ENCODE measurements around the gene TERF2IP. TPM values are rescaled to one million over a fixed set of nuclear protein-coding genes. Genes with fewer than 3 reads are reported as not detected.
A peak's percentile ranks its signal among the peaks of the same experiment; 100 is the strongest.

TERF2IP gene, protein sequence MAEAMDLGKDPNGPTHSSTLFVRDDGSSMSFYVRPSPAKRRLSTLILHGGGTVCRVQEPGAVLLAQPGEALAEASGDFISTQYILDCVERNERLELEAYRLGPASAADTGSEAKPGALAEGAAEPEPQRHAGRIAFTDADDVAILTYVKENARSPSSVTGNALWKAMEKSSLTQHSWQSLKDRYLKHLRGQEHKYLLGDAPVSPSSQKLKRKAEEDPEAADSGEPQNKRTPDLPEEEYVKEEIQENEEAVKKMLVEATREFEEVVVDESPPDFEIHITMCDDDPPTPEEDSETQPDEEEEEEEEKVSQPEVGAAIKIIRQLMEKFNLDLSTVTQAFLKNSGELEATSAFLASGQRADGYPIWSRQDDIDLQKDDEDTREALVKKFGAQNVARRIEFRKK
- total RNA-seq, result 10 to 100 TPM; 68.8 to 73.5 TPM

- Mint-ChIP-seq H3K4me3 (peak within 1 kb of the TSS; percentile 88), H3K4me1 (peaks cover 42% of the 10 kb centered on the region), H3K9me3 (no peaks in the 10 kb centered on the region), H3K27ac (peak within 1 kb of the TSS; percentile 98), H3K27me3 (no peaks in the 10 kb centered on the region), H3K36me3 (peaks cover 39% of the 10 kb centered on the region)
- DNase-seq, result peak; percentile 96
Observed at GRCh38 chr16:75647492-75648264, at the start of gene TERF2IP, which contains the start of gene KARS1. Gene TERF2IP (plus strand): TSS chr16:75647773. CDS start chr16:75647883, 110 bp downstream. Gene KARS1 (minus strand): TSS chr16:75647665. CDS start chr16:75647639, 26 bp downstream.

GRCh38 chr16:75599452-75600277 lies 47.9 kb upstream of the TERF2IP start:
- Mint-ChIP-seq H3K27me3 (no peaks in the 10 kb centered on the region), H3K4me1 (peaks cover 3% of the 10 kb centered on the region), H3K27ac (no peak overlapping the region), H3K9me3 (peaks cover 6% of the 10 kb centered on the region), H3K36me3 (peaks cover 48% of the 10 kb centered on the region), H3K4me3 (no peak overlapping the region)
- DNase-seq, result no peak

- no peak overlapping the region for H3K27ac Mint-ChIP-seq
- H3K36me3 Mint-ChIP-seq, result peaks cover 42% of the 10 kb centered on the region
- no peaks in the 10 kb centered on the region for H3K27me3 Mint-ChIP-seq
- H3K4me1 Mint-ChIP-seq, result no peaks in the 10 kb centered on the region
- no peak for DNase-seq
- peaks cover 6% of the 10 kb centered on the region for H3K9me3 Mint-ChIP-seq
- H3K4me3 Mint-ChIP-seq, result no peak overlapping the region
Observed at GRCh38 chr16:75603241-75603640, 44.3 kb upstream of the TERF2IP start.

DNA sequence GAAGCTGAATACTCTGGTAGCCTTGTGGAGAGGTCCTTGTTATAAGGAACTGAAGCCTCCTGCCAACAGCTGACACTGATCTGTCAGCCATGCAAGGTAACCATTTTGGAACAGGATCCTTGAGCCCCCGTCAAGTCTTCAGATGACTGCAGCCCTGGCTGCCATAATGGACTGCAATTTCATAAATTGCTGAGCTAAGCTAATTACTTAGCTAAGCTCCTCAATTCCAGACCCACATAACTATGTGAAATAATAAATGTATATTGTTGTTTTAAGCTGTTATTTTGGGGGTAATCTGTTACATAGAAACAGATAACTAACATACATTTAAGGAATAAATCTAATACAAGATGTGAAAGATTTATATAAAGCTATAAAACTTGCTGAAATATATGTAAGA lies 41.1 kb upstream of the TERF2IP start:
- Mint-ChIP-seq H3K4me1 (peaks cover 4% of the 10 kb centered on the region), H3K4me3 (no peak overlapping the region), H3K36me3 (peaks cover 33% of the 10 kb centered on the region), H3K9me3 (peaks cover 6% of the 10 kb centered on the region), H3K27ac (no peak overlapping the region), H3K27me3 (no peaks in the 10 kb centered on the region)
- DNase-seq, result no peak

DNA sequence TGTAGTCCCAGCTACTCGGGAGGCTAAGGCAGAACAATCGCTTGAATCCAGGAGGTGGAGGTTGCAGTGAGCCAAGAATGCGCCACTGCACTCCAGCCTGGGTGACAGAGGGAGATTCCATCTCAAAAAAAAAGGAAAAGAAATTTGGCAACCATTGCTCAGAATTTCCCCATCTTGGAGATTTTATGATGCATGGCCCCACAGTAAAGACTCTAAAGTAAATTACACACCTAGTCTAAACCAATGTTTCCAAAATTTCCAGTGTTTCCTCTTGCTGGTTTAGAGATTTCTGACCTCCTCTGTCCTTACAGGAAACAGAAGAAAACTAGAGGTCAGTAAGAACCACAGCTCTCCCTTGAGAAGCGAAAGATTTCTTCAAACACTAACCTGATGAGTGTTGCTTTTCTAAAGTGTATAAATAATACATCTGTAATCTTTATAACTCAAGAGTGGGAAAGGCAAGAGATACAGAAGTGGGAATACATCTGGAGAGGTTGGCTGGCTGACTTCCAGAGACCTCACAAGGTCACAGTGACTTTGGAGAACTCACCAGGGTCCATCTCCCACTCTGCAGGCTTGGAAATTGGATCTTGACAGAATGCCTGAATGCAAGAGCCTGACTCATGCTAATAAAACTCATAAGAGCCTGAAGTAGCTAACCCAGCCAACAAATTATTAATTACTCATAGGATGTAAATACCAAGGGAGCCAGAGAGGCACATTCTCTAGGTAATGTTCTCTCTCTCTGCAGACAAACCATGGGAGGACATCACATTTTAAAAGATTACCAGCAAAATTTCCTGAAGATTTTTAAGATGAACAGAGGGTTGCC lies 33.3 kb upstream of the TERF2IP start:
- H3K4me3 Mint-ChIP-seq, result no peak overlapping the region
- H3K27ac Mint-ChIP-seq, result no peak overlapping the region
- H3K9me3 Mint-ChIP-seq, result no peaks in the 10 kb centered on the region
- H3K36me3 Mint-ChIP-seq, result peaks cover 27% of the 10 kb centered on the region
- DNase-seq, result no peak
- no peaks in the 10 kb centered on the region for H3K27me3 Mint-ChIP-seq
- H3K4me1 Mint-ChIP-seq, result peaks cover 9% of the 10 kb centered on the region

DNA sequence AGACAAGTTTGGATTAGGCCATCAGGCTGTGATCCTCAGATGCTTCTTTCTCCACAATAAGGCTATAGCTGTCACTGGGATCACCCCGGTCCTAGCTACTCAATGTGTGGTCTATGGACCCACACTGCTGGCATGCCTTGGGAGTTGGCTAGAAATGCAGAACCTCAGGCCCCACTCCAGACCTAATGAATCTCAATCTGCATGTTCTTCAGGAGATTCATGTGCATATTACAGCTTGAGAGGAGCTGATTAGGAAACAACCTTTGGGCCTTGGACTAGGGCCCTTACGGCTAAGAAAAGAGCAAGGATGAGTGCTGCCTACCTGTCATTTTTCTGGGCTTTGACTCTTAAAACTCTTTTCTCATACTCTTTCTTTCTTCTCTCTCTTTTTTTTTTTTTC lies 32.0 kb upstream of the TERF2IP start:
- peaks cover 11% of the 10 kb centered on the region for H3K4me1 Mint-ChIP-seq
- no peak overlapping the region for H3K4me3 Mint-ChIP-seq
- peaks cover 36% of the 10 kb centered on the region for H3K36me3 Mint-ChIP-seq

DNA sequence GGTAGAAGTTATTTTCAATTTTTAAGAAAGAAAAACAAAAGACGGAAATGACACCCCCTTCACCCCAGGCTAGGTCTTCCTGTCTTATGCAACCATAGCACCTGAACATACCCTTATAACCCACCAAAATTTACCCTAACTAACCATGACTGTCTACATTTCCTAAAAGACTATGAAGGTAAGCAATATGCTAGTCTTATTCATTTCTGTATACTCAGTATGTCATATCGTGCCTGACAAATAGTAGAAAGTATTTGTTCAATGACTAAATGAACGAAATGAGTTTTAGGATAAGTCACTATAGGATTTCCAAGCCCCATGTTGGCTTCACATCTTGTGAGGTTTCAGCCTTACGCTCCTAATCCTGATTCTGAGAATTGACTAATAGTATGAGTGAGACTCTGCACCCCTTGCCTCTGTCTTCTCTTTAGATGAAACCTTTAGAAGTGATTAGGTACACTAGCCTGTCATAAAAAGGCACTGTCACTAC lies 31.0 kb upstream of the TERF2IP start:
- DNase-seq, result no peak
- H3K36me3 Mint-ChIP-seq, result peaks cover 38% of the 10 kb centered on the region
- no peaks in the 10 kb centered on the region for H3K27me3 Mint-ChIP-seq
- no peak overlapping the region for H3K27ac Mint-ChIP-seq
- H3K4me3 Mint-ChIP-seq, result no peak overlapping the region
- no peaks in the 10 kb centered on the region for H3K9me3 Mint-ChIP-seq
- peaks cover 19% of the 10 kb centered on the region for H3K4me1 Mint-ChIP-seq

More for the DNA sequence above, 32.0 kb upstream of the TERF2IP start:
- Mint-ChIP-seq H3K9me3 (no peaks in the 10 kb centered on the region), H3K27ac (no peak overlapping the region), H3K27me3 (no peaks in the 10 kb centered on the region)
- DNase-seq, result no peak

- H3K27ac Mint-ChIP-seq, result peak overlapping the region; percentile 8
- H3K4me3 Mint-ChIP-seq, result no peak overlapping the region
- DNase-seq, result no peak
- peaks cover 25% of the 10 kb centered on the region for H3K4me1 Mint-ChIP-seq
- H3K9me3 Mint-ChIP-seq, result no peaks in the 10 kb centered on the region
- peaks cover 41% of the 10 kb centered on the region for H3K36me3 Mint-ChIP-seq
- H3K27me3 Mint-ChIP-seq, result no peaks in the 10 kb centered on the region
Observed at GRCh38 chr16:75617121-75617520, 30.5 kb upstream of the TERF2IP start.

DNA sequence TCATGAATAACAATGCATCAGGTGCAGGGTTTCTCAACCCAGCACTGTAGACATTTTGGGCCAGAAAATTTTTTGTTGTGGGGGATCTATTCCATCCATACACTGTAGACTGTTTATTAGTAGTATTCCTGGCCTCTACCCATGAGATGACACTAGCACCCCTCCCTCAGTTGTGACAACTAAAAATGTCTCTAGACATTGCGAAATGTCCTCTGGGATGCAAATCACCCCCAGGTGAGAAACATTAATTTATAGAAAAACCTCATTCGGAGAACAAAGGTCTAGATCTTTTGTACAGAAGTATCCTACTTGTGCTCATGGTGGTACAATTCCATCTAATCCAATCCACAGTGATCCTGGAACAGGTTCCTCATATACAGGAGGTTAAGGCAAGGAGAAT lies 28.8 kb upstream of the TERF2IP start:
- Mint-ChIP-seq H3K36me3 (peaks cover 40% of the 10 kb centered on the region), H3K9me3 (no peaks in the 10 kb centered on the region), H3K4me1 (peaks cover 31% of the 10 kb centered on the region), H3K27me3 (no peaks in the 10 kb centered on the region), H3K4me3 (no peak overlapping the region), H3K27ac (peak overlapping the region; percentile 48)
- no peak for DNase-seq

- Mint-ChIP-seq H3K36me3 (peaks cover 46% of the 10 kb centered on the region), H3K27ac (peak overlapping the region; percentile 26), H3K27me3 (no peaks in the 10 kb centered on the region), H3K4me1 (peaks cover 28% of the 10 kb centered on the region), H3K9me3 (no peaks in the 10 kb centered on the region), H3K4me3 (peak overlapping the region; percentile 1)
- DNase-seq, result no peak
Observed at GRCh38 chr16:75620326-75621169, 27.0 kb upstream of the TERF2IP start.

- Mint-ChIP-seq H3K27me3 (no peaks in the 10 kb centered on the region), H3K36me3 (peaks cover 49% of the 10 kb centered on the region), H3K27ac (no peak overlapping the region), H3K4me1 (peaks cover 28% of the 10 kb centered on the region), H3K9me3 (no peaks in the 10 kb centered on the region), H3K4me3 (peak overlapping the region; percentile 95)
- DNase-seq, result no peak
Observed at GRCh38 chr16:75621170-75621477, 26.4 kb upstream of the TERF2IP start.

DNA sequence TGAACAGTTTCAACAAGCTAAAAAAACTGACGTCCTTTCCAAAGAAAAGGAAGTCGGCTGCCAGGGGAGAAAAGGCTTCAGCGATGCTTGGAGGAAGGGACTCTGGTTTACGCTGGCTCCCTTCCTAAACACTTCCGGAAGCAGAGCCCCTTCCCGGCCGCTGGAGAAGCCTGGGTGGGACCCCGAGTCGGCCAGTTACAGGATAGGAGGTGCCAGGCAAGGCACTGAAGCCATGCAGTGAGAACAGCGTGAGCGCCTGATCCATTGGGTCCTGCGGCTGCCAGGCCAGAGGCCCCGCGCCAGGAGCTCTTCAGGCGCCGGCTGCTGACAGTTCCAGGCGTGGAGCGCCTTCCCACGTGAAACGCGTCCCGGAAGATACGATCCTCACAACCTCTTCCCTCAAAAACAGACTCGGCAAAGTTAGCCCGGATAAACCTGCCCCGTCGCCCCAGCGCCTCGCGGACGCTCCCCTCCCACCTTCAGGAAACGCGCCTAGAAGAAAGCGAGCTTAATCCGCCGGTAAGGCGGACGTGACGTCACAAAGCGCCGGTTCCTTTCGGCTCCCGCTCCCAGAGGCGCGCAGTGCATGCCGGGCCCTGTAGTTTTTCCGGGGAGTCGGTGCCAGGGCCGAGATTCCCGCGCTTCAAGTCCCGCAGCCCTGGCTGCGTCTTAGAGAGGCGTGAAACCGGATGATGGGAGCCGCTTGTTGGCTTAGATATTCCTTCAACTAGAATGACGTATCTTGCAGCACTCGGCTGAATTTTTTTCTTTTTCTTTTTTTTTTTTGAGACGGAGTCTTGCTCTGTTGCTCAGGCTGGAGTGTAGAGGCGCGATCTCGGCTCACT lies 24.6 kb upstream of the TERF2IP start, which contains the start of gene ADAT1:
ADAT1 (minus strand) TSS at position 521 of the 845 bp plus-strand sequence. CDS start 2,482 bp downstream, outside the sequence.
- peak; percentile 96 for DNase-seq
- peaks cover 32% of the 10 kb centered on the region for H3K4me1 Mint-ChIP-seq
- H3K36me3 Mint-ChIP-seq, result peaks cover 51% of the 10 kb centered on the region

More for the DNA sequence above, 24.6 kb upstream of the TERF2IP start, which contains the start of gene ADAT1:
- H3K27me3 Mint-ChIP-seq, result no peaks in the 10 kb centered on the region
- H3K9me3 Mint-ChIP-seq, result no peaks in the 10 kb centered on the region
- H3K27ac Mint-ChIP-seq, result peak within 1 kb of the TSS; percentile 96
- peak within 1 kb of the TSS; percentile 95 for H3K4me3 Mint-ChIP-seq
